A549 (cell line): ENCODE measurements around the gene MAP4K2. TPM values are rescaled to one million over a fixed set of nuclear protein-coding genes. Genes with fewer than 3 reads are reported as not detected.

ENCODE experiments used
- ATAC-seq, 2 experiments: fragments of 200-7000 bp in 1 of 2; fragments of >200 bp in 1 of 2; cut with Nextera tagmentation in 1 of 2; cut with Tn5 transposase in 1 of 2; 3 replicates each; pipeline versions ENCODE4 v1.8.0 to v1.9.1; 2018 to 2020; ENCODE audit warnings: mild to moderate bottlenecking in 1 of 2, moderate library complexity in 1 of 2
- CTCF ChIA-PET: fragments of 300-600 bp; sonication (Branson Sonifier 250); formaldehyde crosslinking; extraction: SDS; loops from one replicate; lab custom pipeline; 2021; ENCODE audit warnings: antibody characterized with exemption, inconsistent platforms; lab: Yijun Ruan, JAX
- POLR2A ChIA-PET: fragments of 350-600 bp; formaldehyde crosslinking; extraction: SDS; loops from one replicate; lab custom pipeline; 2021; ENCODE audit warnings: antibody characterized with exemption, inconsistent platforms; lab: Yijun Ruan, JAX
- DNase-seq, 2 experiments: peaks; one replicate each; pipeline versions ENCODE4 v3.0.0 to v3.0.0-alpha.2; 2011 to 2016; ENCODE audit warnings: low read depth in 1 of 2, low spot score in 1 of 2
- FAIRE-seq: peaks from 2 replicates; lab custom pipeline; 2011; peaks lifted over from hg19 to GRCh38; lab: Jason Lieb, UNC
- H3K27ac ChIP-seq, 2 experiments: fragments of >200 bp; sonication (Bioruptor Twin); formaldehyde crosslinking; 3 replicates each; pipeline ENCODE4 v1.5.1; 2016 to 2017
- H3K4me1 ChIP-seq: fragments of >200 bp; sonication (Bioruptor Twin); formaldehyde crosslinking; 3 replicates; pipeline ENCODE4 v1.6.1; 2016
- H3K4me2 ChIP-seq: fragments of >200 bp; sonication (Bioruptor Twin); formaldehyde crosslinking; 3 replicates; pipeline ENCODE4 v1.6.1; 2016
- H3K4me3 ChIP-seq: fragments of >200 bp; sonication (Bioruptor Twin); formaldehyde crosslinking; 3 replicates; pipeline ENCODE4 v1.5.1; 2016
- H3K9me3 ChIP-seq: fragments of >200 bp; sonication (Bioruptor Twin); formaldehyde crosslinking; 3 replicates; pipeline ENCODE4 v1.6.1; 2016
- BCL3 ChIP-seq: fragments of >200 bp; sonication (Bioruptor Twin); formaldehyde crosslinking; IDR thresholded peaks from 3 replicates; pipeline ENCODE4 v1.6.1; 2016
- BHLHE40 ChIP-seq: IDR thresholded peaks from 2 replicates; pipeline ENCODE4 v1.6.1; 2012; ENCODE audit warnings: low read depth, low read length, inconsistent platforms
- CBX8 ChIP-seq: fragments of 200-600 bp; sonication (generic); IDR thresholded peaks from 2 replicates; pipeline ENCODE4 v1.6.1; 2016
- CEBPB ChIP-seq, 2 experiments: fragments of >200 bp in 1 of 2; sonication (Bioruptor Twin) in 1 of 2; formaldehyde crosslinking in 1 of 2; IDR thresholded peaks; 2 replicates each; pipeline ENCODE4 v1.6.1; 2012 to 2016
- CHD2 ChIP-seq: fragments of 150-350 bp; IDR thresholded peaks from 2 replicates; pipeline ENCODE4 v1.6.1; 2014; ENCODE audit warnings: low read length; ENCODE audit not compliant: partially characterized antibody
- CHD4 ChIP-seq: fragments of 200-600 bp; sonication (generic); IDR thresholded peaks from 2 replicates; pipeline ENCODE4 v1.6.1; 2016; ENCODE audit warnings: antibody characterized with exemption, mild to moderate bottlenecking, borderline replicate concordance
- EHF ChIP-seq: fragments of 250-450 bp; sonication (Bioruptor Pico); IDR thresholded peaks from 2 replicates; pipeline ENCODE4 v1.5.0; 2020; ENCODE audit warnings: mild to moderate bottlenecking
- FOSL2 ChIP-seq, 2 experiments: fragments of 450-650 bp in 1 of 2; fragments of >200 bp in 1 of 2; sonication (Bioruptor Twin) in 1 of 2; formaldehyde crosslinking; IDR thresholded peaks; 2 replicates each; pipeline versions ENCODE4 v1.5.0 to v1.6.1; 2016 to 2020; ENCODE audit warnings: mild to moderate bottlenecking in 1 of 2, moderate library complexity in 1 of 2
- GATA3 ChIP-seq: IDR thresholded peaks from 2 replicates; pipeline ENCODE4 v1.6.1; 2012; ENCODE audit warnings: borderline replicate concordance
- HES2 ChIP-seq: fragments of >200 bp; sonication (Bioruptor Twin); formaldehyde crosslinking; IDR thresholded peaks from 2 replicates; pipeline ENCODE4 v1.6.1; 2016
- HMGXB4 ChIP-seq: fragments of 250-450 bp; sonication (Bioruptor Pico); IDR thresholded peaks from 2 replicates; pipeline ENCODE4 v1.5.0; 2021; ENCODE audit warnings: mild to moderate bottlenecking, moderate library complexity, borderline replicate concordance
- JUN ChIP-seq, 2 experiments: fragments of >200 bp; sonication (Bioruptor Twin); formaldehyde crosslinking; IDR thresholded peaks; 2 replicates in 1 of 2; 3 replicates in 1 of 2; pipeline ENCODE4 v1.6.1; 2016 to 2017
- KDM1A ChIP-seq: fragments of 200-600 bp; sonication (generic); IDR thresholded peaks from 2 replicates; pipeline ENCODE4 v1.6.1; 2016; ENCODE audit warnings: low read depth, mild to moderate bottlenecking
- KDM5A ChIP-seq: fragments of 200-600 bp; sonication (generic); IDR thresholded peaks from 2 replicates; pipeline ENCODE4 v1.6.1; 2016; ENCODE audit warnings: antibody characterized with exemption, mild to moderate bottlenecking
- MAX ChIP-seq: IDR thresholded peaks from 2 replicates; pipeline ENCODE4 v1.6.1; 2012
- MAZ ChIP-seq: fragments of 150-350 bp; IDR thresholded peaks from 2 replicates; pipeline ENCODE4 v1.6.1; 2014; ENCODE audit warnings: antibody characterized with exemption, low read depth, low read length, borderline replicate concordance
- MYC ChIP-seq: IDR thresholded peaks from 2 replicates; pipeline ENCODE4 v1.6.1; 2012; ENCODE audit warnings: mild to moderate bottlenecking, inconsistent platforms, low read length, improper control_type of control experiment, borderline replicate concordance
- NFE2L2 ChIP-seq: fragments of 150-350 bp; conservative IDR thresholded peaks from 2 replicates; pipeline ENCODE4 v1.6.1; 2014; ENCODE audit warnings: low read length
- NPAS2 ChIP-seq: fragments of 250-450 bp; sonication (Bioruptor Pico); IDR thresholded peaks from 2 replicates; pipeline ENCODE4 v1.8.0; 2022; ENCODE audit warnings: mild to moderate bottlenecking, moderate library complexity, borderline replicate concordance
- NR3C1 ChIP-seq: fragments of >200 bp; sonication (Bioruptor Twin); formaldehyde crosslinking; IDR thresholded peaks from 3 replicates; pipeline ENCODE4 v1.6.1; 2017
- PHF8 ChIP-seq: fragments of 200-600 bp; sonication (generic); IDR thresholded peaks from 2 replicates; pipeline ENCODE4 v1.6.1; 2016; ENCODE audit warnings: low read depth, mild to moderate bottlenecking, antibody characterized with exemption, moderate library complexity, borderline replicate concordance
- POLR2A ChIP-seq: IDR thresholded peaks from 2 replicates; pipeline ENCODE4 v1.6.1; 2012; ENCODE audit warnings: mild to moderate bottlenecking, low read length
- RARB ChIP-seq: fragments of 250-450 bp; sonication (Bioruptor Pico); IDR thresholded peaks from 2 replicates; pipeline ENCODE4 v1.8.0; 2021; ENCODE audit warnings: mild to moderate bottlenecking, moderate library complexity
- RCOR1 ChIP-seq: fragments of 150-350 bp; IDR thresholded peaks from 2 replicates; pipeline ENCODE4 v1.6.1; 2014; ENCODE audit warnings: antibody characterized with exemption, low read length, low read depth
- RFX5 ChIP-seq: fragments of 450-650 bp; IDR thresholded peaks from 2 replicates; pipeline ENCODE4 v1.7.1; 2014; ENCODE audit warnings: antibody characterized with exemption, mild to moderate bottlenecking, moderate library complexity
- RNF2 ChIP-seq: fragments of 200-600 bp; sonication (generic); IDR thresholded peaks from 2 replicates; pipeline ENCODE4 v1.6.1; 2016; ENCODE audit warnings: low read depth, mild to moderate bottlenecking, antibody characterized with exemption, moderate library complexity, borderline replicate concordance
- SMC3 ChIP-seq: fragments of >200 bp; sonication (Bioruptor Twin); formaldehyde crosslinking; IDR thresholded peaks from 3 replicates; pipeline ENCODE4 v1.6.1; 2018; ENCODE audit warnings: inconsistent platforms
- TFCP2L1 ChIP-seq: fragments of 250-450 bp; sonication (Bioruptor Pico); IDR thresholded peaks from 2 replicates; pipeline ENCODE4 v1.5.0; 2021; ENCODE audit warnings: mild to moderate bottlenecking
- TP53 ChIP-seq: fragments of 250-450 bp; sonication (Bioruptor Pico); IDR thresholded peaks from 2 replicates; pipeline ENCODE4 v1.5.0; 2021; ENCODE audit warnings: mild to moderate bottlenecking, moderate library complexity
- ZC3H11A ChIP-seq: fragments of 450-650 bp; IDR thresholded peaks from 2 replicates; pipeline ENCODE4 v1.6.1; 2014; ENCODE audit warnings: antibody characterized with exemption, mild to moderate bottlenecking
- ZNF302 ChIP-seq: fragments of 250-450 bp; sonication (Bioruptor Pico); IDR thresholded peaks from 2 replicates; pipeline ENCODE4 v1.9.0; 2021; ENCODE audit warnings: inconsistent platforms, mild to moderate bottlenecking, moderate library complexity
- whole genome bisulfite sequencing: methylation state at CpG from one replicate; pipeline ENCODE4 v1.1.6; 2017; ENCODE audit errors: missing lambda C conversion rate; 5-methylcytosine and 5-hydroxymethylcytosine counted together
- polyA plus RNA-seq, 4 experiments: library from polyadenylated mRNA; depleted of rRNA in 3 of 4; stranded (reverse); fragments of >200 nt; fragmentation: RNase III in 1 of 4; extraction: RNeasy Plus Mini Kit Qiagen cat#74134 plus additional on column Dnase treatment in 1 of 4; gene quantifications; 2 replicates in 3 of 4; 3 replicates in 1 of 4; pipeline ENCODE4 v1.2.3, GENCODE V29; 2011 to 2017

Gene MAP4K2
- polyA plus RNA-seq, 2 of the 4 experiments (the other 2 are of a cell fraction): 9.4 to 9.9 TPM

GRCh38 chr11:64736654-64737053, 66.4 kb downstream of the MAP4K2 start:
- TF ChIP-seq NPAS2 (no peak), EHF (CRISPR knock-in tag) (no peak), CHD4 (no peak), ZC3H11A (no peak), GATA3 (no peak), ZNF302 (no peak), TP53 (CRISPR knock-in tag) (no peak), RFX5 (no peak), NR3C1 (no peak), MAX (no peak), RNF2 (no peak), RARB (CRISPR knock-in tag) (no peak), SMC3 (no peak), HMGXB4 (CRISPR knock-in tag) (no peak), RCOR1 (no peak), BHLHE40 (no peak), CBX8 (no peak), NFE2L2 (no peak), HES2 (no peak), BCL3 (no peak)
- TF ChIP-seq, all 56 proteins: peak for 0
- no peak overlapping the region for H3K27ac ChIP-seq
- POLR2A ChIA-PET: no interaction called here
- no peak overlapping the region for H3K4me3 ChIP-seq
- CTCF ChIA-PET: interaction anchor here (1.1 to 3.7 kb wide), 7 partner anchors 10 to 287 kb away, joined by 3 to 23 read pairs (median 9); no protein-coding TSS in a partner anchor
- H3K4me1 ChIP-seq: no peaks in the 10 kb centered on the region
- 77% methylated on average over 15 of the region's 15 CpGs for WGBS
- H3K4me2 ChIP-seq: no peak overlapping the region
- no peak for ATAC-seq
- no peaks in the 10 kb centered on the region for H3K9me3 ChIP-seq
- no peak for FAIRE-seq
- no peak for DNase-seq

GRCh38 chr11:64735725-64736259, 67.2 kb downstream of the MAP4K2 start:
- Histone ChIP-seq H3K4me3 (no peak overlapping the region), H3K4me2 (no peak overlapping the region), H3K9me3 (no peaks in the 10 kb centered on the region), H3K27ac (no peak overlapping the region), H3K4me1 (no peaks in the 10 kb centered on the region)
- 74% methylated on average over 8 of the region's 9 CpGs for WGBS
- TF ChIP-seq POLR2A (no peak), ZNF302 (no peak), KDM5A (no peak), HMGXB4 (CRISPR knock-in tag) (no peak), RCOR1 (no peak), SMC3 (no peak), RARB (CRISPR knock-in tag) (no peak), MAZ (no peak), FOSL2 (IDR thresholded peaks at IDR 0.05) (no peak), FOSL2 (CRISPR knock-in tag; IDR thresholded peaks at IDR 0.05) (no peak), BHLHE40 (no peak), MYC (no peak), TFCP2L1 (CRISPR knock-in tag) (no peak), JUN (IDR thresholded peaks at IDR 0.05) (no peak), HES2 (no peak), CEBPB (IDR thresholded peaks at IDR 0.05) (no peak), KDM1A (no peak), PHF8 (no peak), RFX5 (no peak), CHD2 (no peak), CHD4 (no peak)
- peak in 1 of 2 experiments; percentile 21; a peak in 4 of 6 replicates for ATAC-seq
- POLR2A ChIA-PET: no interaction called here
- CTCF ChIA-PET: interaction anchor here (1.1 to 11.6 kb wide), 7 partner anchors 6 to 286 kb away, joined by 3 to 97 read pairs (median 9); partner anchors contain the start of gene RASGRP2
- no peak for FAIRE-seq
- no peak for DNase-seq
